Left colon (tissue), 2 donors: ENCODE measurements around the gene LDB3. TPM values are rescaled to one million over a fixed set of nuclear protein-coding genes. Genes with fewer than 3 reads are reported as not detected.
A peak's percentile ranks its signal among the peaks of the same experiment; 100 is the strongest.

Experiments used
- ATAC-seq: fragments of 200-7000 bp; cut with Tn5 transposase; one replicate; pipeline ENCODE4 v1.9.1; 2020; ENCODE audit warnings: mild to moderate bottlenecking, moderate library complexity
- DNase-seq, 2 donors: peaks; one replicate each; pipeline ENCODE4 v3.0.0-alpha.2; 2020
- intact Hi-C, 2 donors: fragments of 100-400 bp; cut with DNase I in 1 of 2; cut with micrococcal nuclease in 1 of 2; formaldehyde crosslinking; loops; one replicate each; pipeline versions ENCODE4 v1.11.2 to v1.14.0; 2022; cut with DNase I, micrococcal nuclease
- total RNA-seq, 2 donors: library from RNA; stranded (reverse); fragmentation: NEBNext Ultra II Directional; extraction: Animal tissue kit (Norgen Biotek cat#: 25700); gene quantifications; one replicate each; pipeline ENCODE4 v1.2.1, GENCODE V29; 2021
- donor health status: DM: no; HTN: no; CAD: no.
- donor health status: DM: yes; HTN: yes; CAD: no.

LDB3 gene
- total RNA-seq, 2 donors from 2014 or later, result 0.31 to 4.3 TPM

DNA sequence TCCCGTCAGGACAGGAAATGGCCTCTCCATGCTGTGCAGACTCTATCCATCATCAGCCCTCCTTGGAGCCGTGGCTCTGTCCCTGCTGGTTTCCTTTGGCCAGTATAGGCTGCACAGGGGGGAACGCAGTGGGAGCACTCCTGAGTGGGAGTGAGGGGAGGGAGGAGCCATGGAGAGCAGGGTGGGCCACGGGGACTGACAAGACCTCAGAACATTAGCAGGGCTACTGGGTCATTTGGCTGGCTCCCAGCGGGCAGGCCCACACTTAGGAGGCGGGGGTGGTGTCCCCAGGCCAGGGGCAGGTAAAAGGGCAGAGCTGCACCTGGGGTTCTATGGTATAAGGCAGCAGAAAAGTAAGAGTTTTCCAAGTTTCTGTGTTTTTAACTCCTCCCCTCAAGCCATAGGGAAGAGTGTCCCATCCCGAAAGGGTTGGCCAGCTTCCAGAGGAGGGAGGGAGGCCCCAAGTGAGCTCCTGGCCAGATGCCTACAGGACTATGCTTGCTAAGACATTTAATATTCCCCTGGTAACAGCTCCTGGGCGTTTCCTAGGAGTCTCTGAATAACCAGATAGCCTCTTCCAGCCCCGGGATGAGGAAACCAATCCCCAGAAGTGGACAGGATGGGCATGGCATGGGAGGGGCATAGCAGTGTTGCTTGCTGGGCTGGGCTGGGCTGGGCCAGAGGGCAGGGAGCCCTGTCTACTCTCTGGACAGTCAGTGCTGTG, 19.4 kb upstream of the LDB3 start:
- ATAC-seq (peak; percentile 93), DNase-seq (peak; percentile 70 to 79)
- intact Hi-C loops, result no loop called here

- no peak for ATAC-seq
- intact Hi-C loops, result no loop called here
- peak in 1 of 2 donors; percentile 17 for DNase-seq
These were observed 18.7 kb upstream of the LDB3 start for GRCh38 chr10:86649471-86650150.

GRCh38 chr10:86650151-86650550, 18.2 kb upstream of the LDB3 start:
- no peak for ATAC-seq
- DNase-seq, result peak in 1 of 2 donors; percentile 8
- intact Hi-C loops, result no loop called here

- DNase-seq (peak in 1 of 2 donors; percentile 5), ATAC-seq (peak; percentile 28)
- intact Hi-C loops, result no loop called here
These were observed 17.3 kb upstream of the LDB3 start for GRCh38 chr10:86651021-86651471.

DNA sequence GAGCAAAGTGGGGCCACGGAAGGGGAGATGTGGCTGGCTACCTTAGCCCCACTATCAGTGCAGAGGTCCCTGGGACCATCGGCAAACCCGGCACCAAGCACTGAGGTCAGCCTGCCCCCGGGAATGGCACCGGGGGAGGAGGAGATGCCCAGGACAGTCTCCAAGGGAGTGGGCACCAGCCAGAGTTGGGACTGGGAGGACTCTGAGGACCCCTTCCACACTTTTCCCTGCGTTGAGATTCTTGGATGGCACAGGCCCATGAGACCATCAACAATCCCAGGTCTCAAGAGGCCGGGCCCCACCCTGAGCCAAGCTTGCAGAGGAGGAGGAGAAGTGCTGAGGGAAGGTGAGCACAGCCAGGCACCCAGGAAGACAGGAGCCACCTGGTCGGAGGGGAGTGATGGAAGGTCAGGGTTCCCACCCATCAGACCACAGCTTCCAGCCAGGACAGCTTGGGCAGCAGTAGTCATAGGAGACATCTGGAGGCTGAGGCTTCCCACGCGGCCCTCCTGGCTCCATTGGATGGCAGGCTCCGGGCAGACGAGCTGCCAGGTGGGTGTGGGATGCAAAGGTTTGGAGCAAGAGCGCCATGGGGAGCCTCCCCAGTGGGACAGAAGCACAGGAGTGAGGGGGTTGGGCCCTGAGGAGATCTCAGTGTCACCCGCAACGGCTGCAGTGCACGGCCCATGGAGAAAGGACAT, 16.5 kb upstream of the LDB3 start:
- DNase-seq (peak in 1 of 2 donors; percentile 19), ATAC-seq (no peak)
- intact Hi-C loops, result no loop called here

GRCh38 chr10:86652361-86653202, 15.7 kb upstream of the LDB3 start:
- ATAC-seq (no peak), DNase-seq (peak in 1 of 2 donors; percentile 18)
- intact Hi-C loops, result no loop called here

DNA sequence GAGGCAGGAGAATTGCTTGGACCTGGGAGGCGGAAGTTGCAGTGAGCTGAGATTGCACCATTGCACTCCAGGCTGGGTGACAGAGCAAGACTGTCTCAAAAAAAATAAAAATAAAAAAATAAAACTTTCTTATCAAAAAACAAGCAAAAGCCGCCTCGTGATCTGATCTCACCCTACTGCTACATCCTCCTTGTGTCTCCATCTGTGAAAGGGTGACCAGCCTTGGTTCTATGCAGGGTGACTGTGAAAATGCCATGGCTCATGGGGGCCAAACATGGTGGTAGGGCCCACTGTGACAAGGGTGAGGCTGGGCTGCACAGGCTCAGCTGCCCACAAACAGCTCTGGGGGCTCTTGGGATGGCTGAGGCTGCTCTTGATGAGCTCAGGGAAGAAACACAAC, 14.9 kb upstream of the LDB3 start:
- DNase-seq (peak in 1 of 2 donors; percentile 5), ATAC-seq (no peak)
- intact Hi-C loops, result no loop called here

GRCh38 chr10:86653987-86654386, 14.3 kb upstream of the LDB3 start:
- no peak for DNase-seq
- ATAC-seq, result no peak
- intact Hi-C loops, result no loop called here

DNA sequence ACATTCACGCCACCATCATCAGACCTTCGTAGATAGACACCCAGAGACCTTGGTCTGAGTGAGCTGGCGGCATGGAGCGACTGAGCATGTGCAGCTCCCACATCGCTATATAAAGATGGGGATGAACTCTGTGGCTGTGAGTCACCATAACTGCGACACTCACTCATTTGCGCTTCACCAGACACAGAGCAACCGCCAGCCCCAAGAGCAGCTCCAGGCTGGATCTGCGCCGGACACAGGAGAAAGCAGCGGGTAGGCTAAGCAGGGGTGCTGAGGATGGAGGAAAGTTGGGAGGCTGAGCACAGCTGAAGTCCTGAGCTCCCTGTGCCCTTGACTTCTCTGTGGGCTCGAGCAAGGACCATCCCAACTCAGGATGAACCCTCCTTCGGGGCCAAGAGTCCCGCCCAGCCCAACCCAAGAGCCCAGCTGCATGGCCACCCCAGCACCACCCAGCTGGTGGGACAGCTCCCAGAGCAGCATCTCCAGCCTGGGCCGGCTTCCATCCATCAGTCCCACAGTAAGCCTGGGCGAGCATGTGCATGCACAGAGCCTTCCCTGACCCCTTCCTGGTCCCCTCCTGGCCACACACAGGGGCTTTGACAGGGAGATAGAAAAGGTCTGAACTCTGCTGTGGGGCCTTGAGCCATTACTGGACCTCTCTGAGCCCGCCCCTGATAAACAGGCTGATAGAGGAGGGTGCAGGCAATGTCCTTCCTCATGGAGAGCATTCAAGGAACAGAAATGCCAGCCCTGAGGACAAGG, 13.7 kb upstream of the LDB3 start, which contains the start of gene OPN4:
TSS of gene OPN4 (plus strand) at position 137 of the 762 bp plus-strand sequence. CDS start at position 374, 237 bp downstream.
- peak; percentile 1 to 17 for DNase-seq
- intact Hi-C loops, result no loop called here
- ATAC-seq, result no peak

GRCh38 chr10:86655173-86655540, 13.2 kb upstream of the LDB3 start:
- no peak for ATAC-seq

GRCh38 chr10:86655596-86655995, 12.7 kb upstream of the LDB3 start:
- ATAC-seq (no peak), DNase-seq (peak; percentile 0 to 4)
- intact Hi-C loops, result no loop called here

More at GRCh38 chr10:86655173-86655540, 13.2 kb upstream of the LDB3 start:
- DNase-seq, result peak in 1 of 2 donors; percentile 1
- intact Hi-C loops, result no loop called here

DNA sequence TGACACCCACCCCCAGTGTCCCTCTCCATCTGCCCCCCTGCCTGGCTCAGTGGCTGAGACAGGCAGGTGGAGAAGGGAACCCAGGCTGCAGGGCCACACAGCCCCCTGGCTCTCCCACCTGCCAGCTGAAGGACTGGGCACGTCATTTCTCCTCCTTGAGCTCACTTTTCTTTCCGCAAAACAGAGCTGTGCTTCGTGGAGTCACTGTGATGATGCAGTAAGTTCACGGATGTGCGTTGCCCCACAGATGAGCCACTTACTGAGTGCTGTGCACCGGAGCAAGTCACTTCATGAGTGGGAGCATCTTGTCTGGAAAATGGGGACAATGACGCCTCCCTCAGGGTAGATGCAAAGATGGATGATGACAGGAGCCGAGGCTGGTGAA, 11.3 kb upstream of the LDB3 start:
- peak; percentile 1 to 14 for DNase-seq
- intact Hi-C loops, result no loop called here
- ATAC-seq, result no peak

DNA sequence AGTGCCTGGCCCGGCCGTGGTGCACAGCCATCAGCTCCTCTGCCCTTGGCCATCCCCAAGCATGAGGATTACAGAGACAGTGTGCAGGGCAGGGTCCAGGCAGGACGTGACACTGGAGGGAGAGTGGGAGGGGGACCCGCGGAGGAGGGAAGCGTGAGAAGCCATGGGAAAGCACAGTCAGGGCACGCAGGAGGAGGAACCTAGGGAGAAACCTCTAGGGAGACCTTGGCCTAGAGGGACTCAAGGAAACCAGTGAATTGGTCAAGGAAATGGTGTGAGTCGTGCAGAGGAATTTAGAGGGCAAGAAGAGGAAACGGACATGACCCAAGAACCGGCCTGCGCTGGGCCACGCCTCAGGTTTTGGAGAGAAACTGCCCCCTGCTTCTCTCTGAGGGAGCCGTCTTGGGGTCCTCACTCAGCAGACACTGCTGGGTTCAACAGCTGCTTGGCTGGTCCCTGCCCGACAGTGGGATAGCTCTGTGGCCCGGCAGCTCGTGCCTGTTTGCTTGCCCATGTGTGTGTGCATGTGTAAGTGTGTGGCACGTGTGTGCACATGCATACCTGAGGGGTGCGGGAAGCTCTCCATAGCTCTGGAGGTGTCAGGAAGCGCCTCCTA, 10.8 kb upstream of the LDB3 start:
- no peak for ATAC-seq
- intact Hi-C loops, result no loop called here
- peak in 1 of 2 donors; percentile 19 for DNase-seq

GRCh38 chr10:86658261-86658741, 10.0 kb upstream of the LDB3 start:
- intact Hi-C loops, result no loop called here
- no peak for ATAC-seq

GRCh38 chr10:86658751-86659150, 9.6 kb upstream of the LDB3 start:
- ATAC-seq, result no peak
- intact Hi-C loops, result no loop called here
- DNase-seq, result no peak

More at GRCh38 chr10:86658261-86658741, 10.0 kb upstream of the LDB3 start:
- peak; percentile 3 to 17 for DNase-seq

- intact Hi-C loops, result no loop called here
- DNase-seq (peak; percentile 1 to 13), ATAC-seq (no peak)
These were observed 9.1 kb upstream of the LDB3 start for GRCh38 chr10:86659161-86659691.
